Inflammatory macrophage treated with lipopolysaccharide for 4 hours (primary cell): ENCODE results near the gene DDX49.
A peak's percentile ranks its signal among the peaks of the same experiment; 100 is the strongest.
"Not testable (repeated sequence)": the region's sequence is repeated elsewhere in the genome, so short reads cannot be mapped to it uniquely, and the experiment has no call there.

Experiments used
- DNase-seq: peaks from one replicate; pipeline ENCODE4 v3.0.0-alpha.2; 2020

DDX49 gene

GRCh38 chr19:18910801-18911436 is 8.6 kb upstream of the DDX49 start:
- DNase-seq, result no peak

- DNase-seq, result no peak
These were observed 6.6 kb upstream of the DDX49 start for GRCh38 chr19:18912933-18913332.

- no peak for DNase-seq
These were observed 6.0 kb upstream of the DDX49 start for GRCh38 chr19:18913466-18913865.

- DNase-seq, result peak; percentile 44
These were observed 3.9 kb upstream of the DDX49 start for GRCh38 chr19:18915639-18916038.

- not testable (repeated sequence) for DNase-seq
These were observed 1.9 kb upstream of the DDX49 start for GRCh38 chr19:18917593-18917992.

GRCh38 chr19:18919900-18920214 is 342 bp downstream of the DDX49 start:
- peak; percentile 11 for DNase-seq

GRCh38 chr19:18920400-18920799 is 885 bp downstream of the DDX49 start:
- no peak for DNase-seq

GRCh38 chr19:18921593-18921992 is 2.1 kb downstream of the DDX49 start:
- no peak for DNase-seq

GRCh38 chr19:18922228-18922985 is 2.9 kb downstream of the DDX49 start:
- no peak for DNase-seq

- DNase-seq, result no peak
These were observed 5.2 kb downstream of the DDX49 start for GRCh38 chr19:18924684-18925213.

- no peak for DNase-seq
These were observed 8.7 kb downstream of the DDX49 start for GRCh38 chr19:18928018-18928805.

- DNase-seq, result no peak
These were observed 9.8 kb downstream of the DDX49 start for GRCh38 chr19:18929311-18929710.

- DNase-seq, result no peak
These were observed 12.0 kb downstream of the DDX49 start for GRCh38 chr19:18931316-18932162.

- DNase-seq, result peak; percentile 82
These were observed 12.8 kb downstream of the DDX49 start for GRCh38 chr19:18932216-18932841.

- no peak for DNase-seq
These were observed 13.8 kb downstream of the DDX49 start for GRCh38 chr19:18933297-18933696.

GRCh38 chr19:18939163-18939562 is 19.6 kb downstream of the DDX49 start:
- DNase-seq, result no peak

- peak; percentile 45 for DNase-seq
These were observed 20.6 kb downstream of the DDX49 start for GRCh38 chr19:18939922-18940768.

GRCh38 chr19:18940769-18941627 is 21.5 kb downstream of the DDX49 start, which contains the start of gene HOMER3:
TSS of gene HOMER3 (minus strand) at chr19:18941217. CDS start at chr19:18938982, 2,235 bp downstream.
- DNase-seq, result peak; percentile 68

- no peak for DNase-seq
These were observed 22.3 kb downstream of the DDX49 start for GRCh38 chr19:18941628-18942354.
